ENCODE measurements around the gene PPP1R16B. TPM values are rescaled to one million over a fixed set of nuclear protein-coding genes. Genes with fewer than 3 reads are reported as not detected.

PPP1R16B gene
- total and polyA plus RNA-seq, 2 of the 8 experiments (the other 6 are each of a cell fraction or from before 2014, with no cell fraction given) = 2.6 to 8.9 TPM

DNA sequence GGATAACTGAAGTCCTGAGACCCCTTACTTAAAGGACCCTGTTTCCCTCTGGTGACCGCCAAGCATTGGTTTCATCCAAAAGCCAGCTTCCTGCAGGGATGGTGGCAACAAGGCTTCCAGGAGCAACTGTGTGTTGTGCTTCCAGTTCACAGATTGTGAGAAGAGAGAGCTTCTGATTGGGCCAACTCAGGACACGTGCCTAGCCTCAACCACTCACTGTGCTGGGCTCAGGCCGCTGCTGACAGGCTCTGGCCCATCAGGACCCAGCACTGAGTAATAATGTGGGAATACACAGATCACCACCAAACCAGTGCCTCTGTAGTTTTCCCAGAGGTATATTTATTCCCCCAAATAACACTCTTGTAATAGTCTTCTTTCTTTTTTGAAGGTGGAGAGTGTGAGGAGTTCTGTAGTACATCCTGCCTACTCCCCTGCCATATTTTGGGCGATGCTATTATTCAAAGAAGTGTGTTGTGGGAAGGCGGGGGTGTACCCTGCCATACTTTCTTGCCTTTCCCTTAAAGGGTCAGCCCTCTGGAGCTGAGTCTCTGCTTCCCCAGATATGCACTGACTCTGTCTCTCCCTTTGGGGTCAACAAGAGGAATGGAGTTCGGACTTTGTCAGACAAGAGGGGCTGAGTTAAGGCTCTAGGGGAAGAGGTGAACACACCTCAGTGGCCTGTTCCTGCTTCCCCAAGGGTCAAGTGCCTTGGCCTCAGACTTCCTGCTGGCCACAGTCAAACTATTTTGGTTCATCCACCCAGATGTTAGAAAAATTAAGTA lies 23.2 kb downstream of the PPP1R16B start (continued):
- TF ChIP-seq CBX8 (IDR thresholded peaks at IDR 0.05; ENCODE audit: borderline replicate concordance, low read depth, low read length) (no peak), HDAC2 (IDR thresholded peaks at IDR 0.05; ENCODE audit: borderline replicate concordance in 1 of 2, low read depth in 2 of 2, low read length in 2 of 2) (no peak), TCF12 (IDR thresholded peaks at IDR 0.05; ENCODE audit: low read depth, low read length) (no peak), FOSL1 (IDR thresholded peaks at IDR 0.05; ENCODE audit: insufficient read depth, low read depth, low read length) (no peak), CBX5 (IDR thresholded peaks at IDR 0.05; ENCODE audit: low read depth, low read length) (no peak)
